Smooth muscle cell (in vitro differentiated cells): Measurements from ENCODE around the gene UBAP2. TPM values are rescaled to one million over a fixed set of nuclear protein-coding genes. Genes with fewer than 3 reads are reported as not detected.
"Not testable (repeated sequence)": the region's sequence is repeated elsewhere in the genome, so short reads cannot be mapped to it uniquely, and the experiment has no call there.

Experiments
- DNase-seq: peaks from one replicate; lab custom pipeline; 2025; ENCODE audit not compliant: unreplicated experiment; lab: John Stamatoyannopoulos, UW
- H2AFZ ChIP-seq: fragments of 200-600 bp; sonication (generic); 2 replicates; pipeline ENCODE4 v1.6.0; 2016; ENCODE audit warnings: antibody characterized with exemption, low read depth, mild to moderate bottlenecking
- H3F3A ChIP-seq: fragments of 200-600 bp; sonication (generic); 2 replicates; pipeline ENCODE4 v1.6.0; 2017; ENCODE audit warnings: antibody characterized with exemption, low read depth
- H3K27ac ChIP-seq: fragments of 200-600 bp; sonication (generic); 2 replicates; pipeline ENCODE4 v1.5.1; 2016; ENCODE audit warnings: low read depth, mild to moderate bottlenecking
- H3K27me3 ChIP-seq: fragments of 200-600 bp; sonication (generic); 2 replicates; pipeline ENCODE4 v1.6.1; 2016; ENCODE audit warnings: low read depth, mild to moderate bottlenecking
- H3K36me3 ChIP-seq: fragments of 200-600 bp; sonication (generic); 2 replicates; pipeline ENCODE4 v1.5.1; 2016; ENCODE audit warnings: low read depth
- H3K4me1 ChIP-seq: fragments of 200-600 bp; sonication (generic); 2 replicates; pipeline ENCODE4 v1.5.1; 2016; ENCODE audit warnings: low read depth
- H3K4me2 ChIP-seq: fragments of 200-600 bp; sonication (generic); 2 replicates; pipeline ENCODE4 v1.6.0; 2016; ENCODE audit warnings: mild to moderate bottlenecking
- H3K4me3 ChIP-seq: fragments of 200-600 bp; sonication (generic); 2 replicates; pipeline ENCODE4 v1.5.1; 2016; ENCODE audit warnings: mild to moderate bottlenecking
- H3K79me2 ChIP-seq: fragments of 200-600 bp; sonication (generic); 2 replicates; pipeline ENCODE4 v1.6.0; 2016; ENCODE audit warnings: low read depth, mild to moderate bottlenecking
- H3K9ac ChIP-seq: fragments of 200-600 bp; sonication (generic); 2 replicates; pipeline ENCODE4 v1.6.0; 2016; ENCODE audit warnings: low read depth
- H3K9me3 ChIP-seq: fragments of 200-600 bp; sonication (generic); replicated peaks from 2 replicates; pipeline ENCODE4 v1.5.1; 2016; ENCODE audit warnings: low read depth
- H4K20me1 ChIP-seq: fragments of 200-600 bp; sonication (generic); 2 replicates; pipeline ENCODE4 v1.6.0; 2016; ENCODE audit warnings: low read depth
- WGBS: methylation state at CpG from one replicate; pipeline ENCODE4 v1.1.7; 2016; ENCODE audit warnings: low lambda C conversion rate; 5-methylcytosine and 5-hydroxymethylcytosine counted together
- polyA plus RNA-seq: library from polyadenylated mRNA; unstranded; fragments of >200 nt; fragmentation: Nextera tagmentation; extraction: Ambion mirVana; gene quantifications from 2 replicates; pipeline ENCODE4 v1.2.1, GENCODE V29; 2016
- total RNA-seq: library from RNA; depleted of rRNA; stranded (reverse); fragments of >200 nt; gene quantifications from 2 replicates; pipeline ENCODE4 v1.2.3, GENCODE V29; 2014
- TF ChIP-seq, protein P1 (sequence below): fragments of 200-600 bp; sonication (generic); IDR thresholded peaks from 2 replicates; pipeline ENCODE4 v1.5.1; 2017; ENCODE audit warnings: borderline replicate concordance, mild to moderate bottlenecking, antibody characterized with exemption; ENCODE audit not compliant: insufficient read depth, poor library complexity, severe bottlenecking

UBAP2 gene
- total and polyA plus RNA-seq, 2 experiments from 2014 or later = 19.5 to 20.4 TPM

DNA sequence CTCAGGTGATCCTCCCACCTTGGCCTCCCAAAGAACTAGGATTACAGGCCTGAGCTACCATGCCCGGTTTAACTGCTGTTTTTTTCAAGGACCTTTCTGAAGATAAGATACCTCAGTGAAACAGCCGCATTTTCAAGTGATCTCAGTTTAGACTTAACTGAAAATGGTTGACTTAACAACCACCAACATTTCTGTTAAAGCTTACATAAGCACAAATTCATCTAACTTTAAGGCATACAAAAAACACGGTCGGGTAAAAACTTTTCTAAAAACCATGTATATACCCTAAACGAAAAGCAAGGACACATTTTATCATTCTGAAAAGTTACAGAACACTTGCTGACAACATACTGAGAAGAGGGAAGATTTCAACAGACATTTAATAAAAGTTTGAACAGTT is 22.9 kb downstream of the UBAP2 start:
- no peaks in the 10 kb centered on the region for H3K36me3 ChIP-seq
- peaks cover 4% of the 10 kb centered on the region for H3F3A ChIP-seq
- H3K27ac ChIP-seq = no peak overlapping the region
- H3K27me3 ChIP-seq = no peaks in the 10 kb centered on the region
- peaks cover 100% of the 10 kb centered on the region for H3K79me2 ChIP-seq
- H3K4me1 ChIP-seq = no peaks in the 10 kb centered on the region
- no peak overlapping the region for H3K9ac ChIP-seq
- H3K4me3 ChIP-seq = no peak overlapping the region
- H4K20me1 ChIP-seq = peaks cover 97% of the 10 kb centered on the region
- TF ChIP-seq, protein P1, sequence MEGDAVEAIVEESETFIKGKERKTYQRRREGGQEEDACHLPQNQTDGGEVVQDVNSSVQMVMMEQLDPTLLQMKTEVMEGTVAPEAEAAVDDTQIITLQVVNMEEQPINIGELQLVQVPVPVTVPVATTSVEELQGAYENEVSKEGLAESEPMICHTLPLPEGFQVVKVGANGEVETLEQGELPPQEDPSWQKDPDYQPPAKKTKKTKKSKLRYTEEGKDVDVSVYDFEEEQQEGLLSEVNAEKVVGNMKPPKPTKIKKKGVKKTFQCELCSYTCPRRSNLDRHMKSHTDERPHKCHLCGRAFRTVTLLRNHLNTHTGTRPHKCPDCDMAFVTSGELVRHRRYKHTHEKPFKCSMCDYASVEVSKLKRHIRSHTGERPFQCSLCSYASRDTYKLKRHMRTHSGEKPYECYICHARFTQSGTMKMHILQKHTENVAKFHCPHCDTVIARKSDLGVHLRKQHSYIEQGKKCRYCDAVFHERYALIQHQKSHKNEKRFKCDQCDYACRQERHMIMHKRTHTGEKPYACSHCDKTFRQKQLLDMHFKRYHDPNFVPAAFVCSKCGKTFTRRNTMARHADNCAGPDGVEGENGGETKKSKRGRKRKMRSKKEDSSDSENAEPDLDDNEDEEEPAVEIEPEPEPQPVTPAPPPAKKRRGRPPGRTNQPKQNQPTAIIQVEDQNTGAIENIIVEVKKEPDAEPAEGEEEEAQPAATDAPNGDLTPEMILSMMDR = no peak
- DNase-seq = no peak
- H3K9me3 ChIP-seq = no peaks in the 10 kb centered on the region
- H3K4me2 ChIP-seq = no peak overlapping the region
- WGBS = 79% methylated on average over 5 of the region's 5 CpGs
- H2AFZ ChIP-seq = no peak overlapping the region

GRCh38 chr9:34025062-34025461 is 23.6 kb downstream of the UBAP2 start:
- Histone ChIP-seq H3K9ac (no peak overlapping the region), H3F3A (peaks cover 4% of the 10 kb centered on the region), H3K27ac (no peak overlapping the region), H3K4me1 (no peaks in the 10 kb centered on the region), H4K20me1 (peaks cover 98% of the 10 kb centered on the region), H3K4me3 (no peak overlapping the region), H2AFZ (no peak overlapping the region), H3K36me3 (no peaks in the 10 kb centered on the region), H3K27me3 (no peaks in the 10 kb centered on the region), H3K9me3 (no peaks in the 10 kb centered on the region), H3K4me2 (no peak overlapping the region), H3K79me2 (peaks cover 100% of the 10 kb centered on the region)
- TF ChIP-seq, protein P1 = no peak
- WGBS = 100% methylated on average over 1 of the region's 1 CpG
- no peak for DNase-seq

GRCh38 chr9:34024476-34024875 is 24.2 kb downstream of the UBAP2 start:
- 94% methylated on average over 9 of the region's 9 CpGs for WGBS
- not testable (repeated sequence) for H3K9me3 ChIP-seq, H3K27ac ChIP-seq

DNA sequence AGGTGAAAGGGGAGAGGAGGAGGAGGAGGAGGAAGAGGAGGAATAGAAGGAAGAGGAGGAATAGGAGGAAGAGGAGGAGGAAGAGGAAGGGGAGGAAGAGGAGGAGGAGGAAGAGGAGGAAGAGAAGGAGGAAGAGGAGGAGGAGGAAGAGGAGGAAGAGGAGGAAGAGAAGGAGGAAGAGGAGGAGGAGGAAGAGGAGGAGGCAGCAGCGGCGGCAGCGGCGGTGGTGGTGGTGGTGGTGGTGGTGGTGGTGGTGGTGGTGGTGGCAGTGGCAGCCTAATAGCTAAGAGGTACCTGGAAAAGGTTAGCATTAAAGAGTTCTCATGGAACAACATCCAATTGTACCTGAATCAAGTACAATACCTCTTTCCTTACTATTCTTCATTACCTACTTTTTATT is 32.5 kb downstream of the UBAP2 start:
- no peaks in the 10 kb centered on the region for H3K36me3 ChIP-seq
- no peaks in the 10 kb centered on the region for H3K27me3 ChIP-seq
- no peak overlapping the region for H3K4me3 ChIP-seq
- H3K27ac ChIP-seq = no peak overlapping the region
- H3K9ac ChIP-seq = no peak overlapping the region
- H3K9me3 ChIP-seq = no peaks in the 10 kb centered on the region
- H4K20me1 ChIP-seq = peaks cover 57% of the 10 kb centered on the region
- no CpG with 5 or more reads among the region's 4 CpGs for WGBS
- no peaks in the 10 kb centered on the region for H3F3A ChIP-seq
- no peak overlapping the region for H3K4me2 ChIP-seq
- H2AFZ ChIP-seq = no peak overlapping the region
- TF ChIP-seq, protein P1 = no peak
- DNase-seq = no peak
- H3K4me1 ChIP-seq = no peaks in the 10 kb centered on the region
- H3K79me2 ChIP-seq = peaks cover 64% of the 10 kb centered on the region

More at GRCh38 chr9:34024476-34024875, 24.2 kb downstream of the UBAP2 start:
- not testable (repeated sequence) for DNase-seq, H2AFZ ChIP-seq, H3F3A ChIP-seq, H3K36me3 ChIP-seq, H3K4me1 ChIP-seq, H3K4me3 ChIP-seq, H3K4me2 ChIP-seq, H3K9ac ChIP-seq, H3K27me3 ChIP-seq
- peaks cover 97% of the 10 kb centered on the region for H4K20me1 ChIP-seq
- peaks cover 100% of the 10 kb centered on the region for H3K79me2 ChIP-seq
